Prostate gland (tissue), 2 donors: ENCODE results near the gene MIR17HG. TPM values are rescaled to one million over a fixed set of nuclear protein-coding genes. Genes with fewer than 3 reads are reported as not detected.

ENCODE experiments used
- DNase-seq: peaks from one replicate; pipeline ENCODE4 v3.0.0-alpha.2; 2019; ENCODE audit warnings: low spot score
- H3K27ac ChIP-seq, 2 donors: fragments of 200-600 bp; sonication (generic); 2 replicates each; pipeline ENCODE4 v1.5.1; 2017 to 2019
- H3K27me3 ChIP-seq: fragments of 200-600 bp; sonication (generic); replicated peaks from 2 replicates; pipeline ENCODE4 v1.5.1; 2019; ENCODE audit not compliant: insufficient read depth
- H3K36me3 ChIP-seq, 2 donors: fragments of 200-600 bp; sonication (generic); 1 replicate in 1 of 2; 2 replicates in 1 of 2; pipeline versions ENCODE4 v1.5.1 to v1.8.1; 2017 to 2019
- H3K4me1 ChIP-seq: fragments of 200-600 bp; sonication (generic); replicated peaks from 2 replicates; pipeline ENCODE4 v1.5.1; 2019
- H3K4me3 ChIP-seq, 2 donors: fragments of 200-600 bp; sonication (generic); 2 replicates each; pipeline ENCODE4 v1.5.1; 2017 to 2019
- H3K9me3 ChIP-seq: fragments of 200-600 bp; sonication (generic); 2 replicates; pipeline ENCODE4 v1.5.1; 2017
- POLR2A ChIP-seq: fragments of 450-650 bp; IDR thresholded peaks from one replicate; pipeline ENCODE4 v1.6.1; 2016; ENCODE audit warnings: antibody characterized with exemption, mild to moderate bottlenecking
- POLR2AphosphoS5 ChIP-seq: sonication (generic); formaldehyde crosslinking; IDR thresholded peaks from one replicate; pipeline ENCODE4 v1.6.1; 2017; ENCODE audit warnings: antibody characterized with exemption
- WGBS: methylation state at CpG from one replicate; pipeline ENCODE4 v1.1.5; 2018; 5-methylcytosine and 5-hydroxymethylcytosine counted together
- intact Hi-C: fragments of 100-400 bp; cut with DNase I; formaldehyde crosslinking; loops from one replicate; pipeline ENCODE4 v1.14.2; 2022
- total RNA-seq, 2 donors: library from RNA; depleted of rRNA; stranded (reverse); fragments of >200 nt; gene quantifications; one replicate each; pipeline ENCODE4 v1.1.0, GENCODE V29; 2016
- TF ChIP-seq, protein P1 (sequence below), 4 experiments: fragments of 200-600 bp in 2 of 4; fragments of 450-650 bp in 2 of 4; sonication (generic) in 2 of 4; IDR thresholded peaks; 1 replicate in 3 of 4; 2 replicates in 1 of 4; pipeline ENCODE4 v1.5.1; 2016 to 2019; ENCODE audit warnings: antibody characterized with exemption in 4 of 4, mild to moderate bottlenecking in 2 of 4, moderate library complexity in 2 of 4

Gene MIR17HG
- total RNA-seq, result 1 to 10 TPM; 1.0 to 2.9 TPM

DNA sequence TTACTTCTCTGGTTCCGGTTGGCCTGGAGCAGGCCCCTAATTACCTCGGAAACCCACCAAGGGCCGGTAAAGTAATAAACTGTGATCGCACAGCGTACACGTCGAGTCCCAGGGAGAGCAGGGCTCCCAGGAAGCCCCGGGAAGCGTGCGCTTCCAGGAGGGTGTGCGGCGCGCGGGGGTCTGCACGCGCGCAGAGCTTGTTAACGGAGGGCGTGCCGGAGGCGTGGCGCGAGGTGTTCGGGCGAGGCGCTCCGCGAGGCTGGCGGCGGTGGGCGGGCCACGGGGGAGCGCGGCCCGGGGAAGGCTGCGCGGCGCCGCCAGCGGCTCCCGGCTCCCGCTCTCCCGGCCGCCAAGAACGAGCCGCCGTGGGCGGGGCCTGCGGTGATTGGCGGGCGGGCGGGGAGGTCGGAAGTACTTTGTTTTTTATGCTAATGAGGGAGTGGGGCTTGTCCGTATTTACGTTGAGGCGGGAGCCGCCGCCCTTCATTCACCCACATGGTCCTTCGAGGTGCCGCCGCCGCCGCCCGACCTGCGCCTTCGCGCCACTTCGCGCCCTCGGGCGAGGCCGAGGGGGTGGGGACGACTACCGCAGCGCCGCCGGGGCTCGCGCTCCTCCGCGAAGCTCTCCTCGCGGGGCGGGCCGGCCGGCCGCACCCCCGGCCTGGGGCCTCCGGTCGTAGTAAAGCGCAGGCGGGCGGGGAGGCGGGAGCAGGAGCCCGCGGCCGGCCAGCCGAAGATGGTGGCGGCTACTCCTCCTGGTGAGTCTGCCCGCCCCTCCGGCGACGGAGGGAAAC lies at the start of gene MIR17HG:
TSS of gene MIR17HG (plus strand) at position 486 of the 794 bp plus-strand sequence.
- Histone ChIP-seq H3K27me3 (no peaks in the 10 kb centered on the region), H3K9me3 (no peaks in the 10 kb centered on the region), H3K4me1 (no peaks in the 10 kb centered on the region), H3K4me3 (peak within 1 kb of the TSS; percentile 91 to 97), H3K27ac (peak within 1 kb of the TSS; percentile 83 to 96), H3K36me3 (no peaks in the 10 kb centered on the region)
- WGBS, result under 1% methylated on average over 91 of the region's 103 CpGs
- peak; percentile 68 for TF ChIP-seq POLR2AphosphoS5
- TF ChIP-seq, protein P1, sequence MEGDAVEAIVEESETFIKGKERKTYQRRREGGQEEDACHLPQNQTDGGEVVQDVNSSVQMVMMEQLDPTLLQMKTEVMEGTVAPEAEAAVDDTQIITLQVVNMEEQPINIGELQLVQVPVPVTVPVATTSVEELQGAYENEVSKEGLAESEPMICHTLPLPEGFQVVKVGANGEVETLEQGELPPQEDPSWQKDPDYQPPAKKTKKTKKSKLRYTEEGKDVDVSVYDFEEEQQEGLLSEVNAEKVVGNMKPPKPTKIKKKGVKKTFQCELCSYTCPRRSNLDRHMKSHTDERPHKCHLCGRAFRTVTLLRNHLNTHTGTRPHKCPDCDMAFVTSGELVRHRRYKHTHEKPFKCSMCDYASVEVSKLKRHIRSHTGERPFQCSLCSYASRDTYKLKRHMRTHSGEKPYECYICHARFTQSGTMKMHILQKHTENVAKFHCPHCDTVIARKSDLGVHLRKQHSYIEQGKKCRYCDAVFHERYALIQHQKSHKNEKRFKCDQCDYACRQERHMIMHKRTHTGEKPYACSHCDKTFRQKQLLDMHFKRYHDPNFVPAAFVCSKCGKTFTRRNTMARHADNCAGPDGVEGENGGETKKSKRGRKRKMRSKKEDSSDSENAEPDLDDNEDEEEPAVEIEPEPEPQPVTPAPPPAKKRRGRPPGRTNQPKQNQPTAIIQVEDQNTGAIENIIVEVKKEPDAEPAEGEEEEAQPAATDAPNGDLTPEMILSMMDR (IDR thresholded peaks at IDR 0.05), result peak in 1 of 4 experiments; percentile 11
- peak; percentile 76 for TF ChIP-seq POLR2A
- intact Hi-C loops, result no loop called here
- DNase-seq, result peak; percentile 90

DNA sequence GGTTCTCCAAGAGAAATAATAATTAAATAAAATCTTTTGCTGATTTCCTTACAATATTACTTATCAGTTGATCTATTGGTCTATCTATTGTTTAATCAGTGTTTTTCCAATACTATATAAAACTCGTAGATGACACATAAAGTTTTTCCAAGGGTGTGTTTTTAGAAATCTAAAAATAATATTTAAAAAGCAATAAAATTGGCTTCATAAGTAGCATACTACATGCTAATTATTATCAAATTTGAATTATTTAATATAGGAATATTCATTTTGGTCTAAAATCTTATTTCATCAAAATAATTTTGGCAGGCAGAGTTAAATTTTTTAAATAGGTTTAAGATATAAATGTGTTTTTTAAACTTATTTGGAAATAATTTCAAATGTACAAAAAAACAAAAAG lies 49.4 kb upstream of the MIR17HG start:
- 67% methylated on average over 1 of the region's 1 CpG for WGBS
- TF ChIP-seq POLR2AphosphoS5 (no peak), POLR2A (no peak)
- TF ChIP-seq, protein P1 (IDR thresholded peaks at IDR 0.05), result no peak

GRCh38 chr13:91302111-91302510 lies 45.4 kb upstream of the MIR17HG start:
- 58% methylated on average over 1 of the region's 1 CpG for WGBS
- TF ChIP-seq, protein P1 (IDR thresholded peaks at IDR 0.05), result no peak
- TF ChIP-seq POLR2A (no peak), POLR2AphosphoS5 (no peak)
- H3K36me3 ChIP-seq, result no peaks in the 10 kb centered on the region
- H3K27ac ChIP-seq, result no peak overlapping the region
- no peaks in the 10 kb centered on the region for H3K9me3 ChIP-seq
- no peak for DNase-seq
- no peaks in the 10 kb centered on the region for H3K4me1 ChIP-seq
- intact Hi-C loops, result no loop called here
- H3K4me3 ChIP-seq, result no peak overlapping the region
- no peaks in the 10 kb centered on the region for H3K27me3 ChIP-seq

More for the DNA sequence above, 49.4 kb upstream of the MIR17HG start:
- Histone ChIP-seq H3K27ac (no peak overlapping the region), H3K27me3 (no peaks in the 10 kb centered on the region), H3K36me3 (no peaks in the 10 kb centered on the region), H3K4me3 (no peak overlapping the region), H3K9me3 (no peaks in the 10 kb centered on the region), H3K4me1 (no peaks in the 10 kb centered on the region)
- no peak for DNase-seq
- intact Hi-C loops, result no loop called here

GRCh38 chr13:91303031-91303430 lies 44.5 kb upstream of the MIR17HG start:
- Histone ChIP-seq H3K4me1 (no peaks in the 10 kb centered on the region), H3K9me3 (no peaks in the 10 kb centered on the region), H3K36me3 (no peaks in the 10 kb centered on the region), H3K27ac (no peak overlapping the region), H3K27me3 (no peaks in the 10 kb centered on the region), H3K4me3 (no peak overlapping the region)
- 82% methylated on average over 5 of the region's 5 CpGs for WGBS
- intact Hi-C loops, result no loop called here
- TF ChIP-seq POLR2A (no peak), POLR2AphosphoS5 (no peak)
- TF ChIP-seq, protein P1 (IDR thresholded peaks at IDR 0.05), result no peak
- no peak for DNase-seq

DNA sequence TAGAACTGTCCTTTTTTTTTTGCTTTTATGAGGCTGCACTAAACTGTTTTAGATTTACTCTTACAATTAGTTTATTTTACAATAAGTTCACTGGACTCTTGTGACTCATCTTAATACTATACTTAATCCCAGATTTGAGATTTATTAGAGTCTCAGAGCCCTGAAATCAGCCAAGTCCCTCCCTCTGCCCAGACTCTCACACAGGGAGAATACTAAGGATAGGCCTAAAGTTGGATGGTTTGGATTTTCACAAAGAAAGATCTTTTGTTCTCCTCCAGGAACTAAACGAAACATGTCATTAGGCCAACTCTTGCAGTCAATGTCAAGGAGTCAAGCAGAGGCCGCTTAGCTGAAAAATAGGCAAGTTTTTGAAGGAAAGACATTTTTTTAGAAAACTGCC lies 42.7 kb upstream of the MIR17HG start:
- WGBS, result 25% methylated on average over 2 of the region's 2 CpGs
- H3K9me3 ChIP-seq, result no peaks in the 10 kb centered on the region
- no peak overlapping the region for H3K27ac ChIP-seq
- DNase-seq, result no peak
- no peaks in the 10 kb centered on the region for H3K4me1 ChIP-seq
- TF ChIP-seq POLR2AphosphoS5 (no peak), POLR2A (no peak)
- TF ChIP-seq, protein P1 (IDR thresholded peaks at IDR 0.05), result no peak
- H3K27me3 ChIP-seq, result no peaks in the 10 kb centered on the region
- H3K36me3 ChIP-seq, result no peaks in the 10 kb centered on the region
- intact Hi-C loops, result no loop called here
- no peak overlapping the region for H3K4me3 ChIP-seq
